ENCODE results near the gene ZNF780A.

Gene ZNF780A

GRCh38 chr19:40084948-40085347 is 5.8 kb downstream of the ZNF780A start:
- no peak for FAIRE-seq
- DNase-seq (ENCODE audit: insufficient read length, low spot score), result no peak
- no peak for TF ChIP-seq CTCF (IDR thresholded peaks at IDR 0.05; ENCODE audit: insufficient read depth, missing control alignments)

- no peak for TF ChIP-seq CTCF (IDR thresholded peaks at IDR 0.05; ENCODE audit: insufficient read depth, missing control alignments)
- no peak for DNase-seq (ENCODE audit: insufficient read length, low spot score)
- FAIRE-seq, result no peak
Measured at GRCh38 chr19:40081411-40081810, 9.3 kb downstream of the ZNF780A start.

- TF ChIP-seq CTCF (IDR thresholded peaks at IDR 0.05; ENCODE audit: insufficient read depth, missing control alignments), result no peak
- DNase-seq (ENCODE audit: insufficient read length, low spot score) (no peak), FAIRE-seq (no peak)
Measured at GRCh38 chr19:40080289-40080688, 10.5 kb downstream of the ZNF780A start.

GRCh38 chr19:40078377-40078776 is 12.4 kb downstream of the ZNF780A start:
- FAIRE-seq (no peak), DNase-seq (ENCODE audit: insufficient read length, low spot score) (no peak)
- no peak for TF ChIP-seq CTCF (IDR thresholded peaks at IDR 0.05; ENCODE audit: insufficient read depth, missing control alignments)

GRCh38 chr19:40070058-40070457 is 20.7 kb downstream of the ZNF780A start:
- TF ChIP-seq CTCF (IDR thresholded peaks at IDR 0.05; ENCODE audit: insufficient read depth, missing control alignments), result no peak
- FAIRE-seq (no peak), DNase-seq (ENCODE audit: insufficient read length, low spot score) (no peak)

GRCh38 chr19:40059624-40060023 is 31.1 kb downstream of the ZNF780A start:
- no peak for FAIRE-seq
- no peak for DNase-seq (ENCODE audit: insufficient read length, low spot score)
- no peak for TF ChIP-seq CTCF (IDR thresholded peaks at IDR 0.05; ENCODE audit: insufficient read depth, missing control alignments)

GRCh38 chr19:40057166-40057565 is 33.6 kb downstream of the ZNF780A start:
- no peak for FAIRE-seq
- DNase-seq (ENCODE audit: insufficient read length, low spot score), result no peak
- no peak for TF ChIP-seq CTCF (IDR thresholded peaks at IDR 0.05; ENCODE audit: insufficient read depth, missing control alignments)

All from D721Med (cell line).